GDM1 (cell line): Measurements from ENCODE around the gene UNC13B.

Experiments used
- DNase-seq: peaks from one replicate; lab custom pipeline; 2025; lab: John Stamatoyannopoulos, UW

UNC13B gene

DNA sequence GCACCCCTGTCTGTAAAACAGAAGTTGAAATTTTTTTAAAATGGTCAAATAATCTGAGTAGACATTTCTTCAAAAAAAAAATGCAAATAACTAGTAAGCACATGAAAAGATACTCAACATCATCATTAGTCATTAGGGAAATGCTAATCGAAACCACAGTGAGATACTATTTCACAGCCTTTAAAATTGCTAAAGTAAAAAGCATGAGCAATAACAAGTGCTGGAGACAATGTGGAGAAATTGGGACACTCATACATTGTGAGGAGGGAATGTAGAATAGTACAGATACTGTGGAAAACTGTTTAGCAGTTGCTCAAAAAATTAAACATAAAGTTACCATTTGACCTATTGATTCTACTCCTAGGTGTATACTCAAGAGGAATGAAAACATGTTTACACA is 269.7 kb downstream of the UNC13B start:
- no peak for DNase-seq

DNA sequence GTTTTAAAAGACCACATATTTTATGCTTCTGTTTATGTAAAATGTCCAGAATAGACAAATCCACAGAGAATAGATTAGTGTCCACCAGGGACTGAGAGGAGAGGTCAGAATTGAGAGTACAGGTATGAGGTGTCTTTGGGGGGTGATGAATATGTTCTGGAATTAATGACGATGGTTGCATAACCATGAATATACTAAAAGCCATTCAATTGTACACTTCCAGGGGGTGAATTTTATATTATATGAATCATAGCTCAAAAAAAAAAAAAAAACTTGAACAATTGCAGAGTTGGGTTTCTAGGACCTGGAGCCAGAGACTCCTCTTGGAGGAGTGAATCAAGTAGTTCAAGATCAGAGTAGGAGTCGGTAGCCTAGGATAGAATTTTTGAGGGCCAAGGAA is 270.3 kb downstream of the UNC13B start:
- DNase-seq = no peak

DNA sequence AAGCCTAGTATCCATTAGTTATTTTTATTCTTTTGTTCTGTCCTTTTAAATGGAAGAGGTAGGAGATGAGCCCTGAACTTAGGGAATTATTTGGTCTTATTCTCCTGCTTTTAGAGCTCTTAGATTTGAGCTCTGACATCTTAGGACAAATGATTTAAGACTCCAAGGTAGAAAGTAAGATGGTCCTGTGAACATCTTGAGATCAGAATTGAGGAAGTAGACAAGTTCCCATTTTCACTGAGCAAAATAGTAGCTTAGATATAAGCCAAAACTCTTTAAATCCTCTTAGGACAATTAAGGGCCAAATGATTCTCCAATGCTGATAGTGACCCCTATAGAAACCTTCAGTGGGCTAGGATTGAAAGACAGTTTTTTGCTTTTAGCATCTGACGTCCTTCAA is 275.1 kb downstream of the UNC13B start:
- DNase-seq = no peak

DNA sequence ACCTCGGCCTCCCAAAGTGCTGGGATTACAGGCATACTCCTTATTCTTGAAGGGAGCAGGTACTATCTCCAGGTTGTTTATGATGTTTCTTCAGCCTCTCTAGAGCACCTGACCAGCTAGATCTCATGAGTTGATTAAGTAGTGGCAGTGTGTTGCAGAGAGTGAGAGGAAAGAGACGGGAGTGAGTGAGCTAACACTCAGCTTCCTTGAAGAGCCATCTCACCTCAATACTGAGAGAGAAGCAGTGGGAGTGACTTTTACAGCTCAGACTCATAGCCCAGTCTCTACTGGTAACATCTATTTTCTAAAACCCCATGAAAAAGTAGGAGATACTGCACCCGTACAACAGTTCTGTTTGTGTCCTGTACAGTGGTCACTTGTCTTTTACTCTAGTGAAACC is 284.2 kb downstream of the UNC13B start:
- no peak for DNase-seq

DNA sequence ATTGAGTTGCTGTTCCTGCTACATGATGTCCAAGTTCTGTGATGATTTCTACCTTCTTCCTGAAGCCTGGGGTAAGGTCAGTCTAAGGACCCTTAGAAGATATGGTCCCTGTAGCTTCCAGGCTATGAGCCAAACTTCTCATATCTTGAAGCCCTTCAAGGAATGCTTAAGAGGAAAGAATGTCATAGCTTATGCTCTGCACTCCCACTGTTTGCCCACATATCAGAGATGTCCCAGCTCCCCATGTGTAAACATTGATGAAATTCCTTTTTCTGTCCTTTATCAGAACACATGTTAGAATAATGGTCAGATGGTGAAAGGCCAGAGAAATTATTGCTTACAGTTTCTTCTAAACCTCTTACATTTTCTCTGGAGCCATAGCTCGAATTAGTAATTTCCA is 286.7 kb downstream of the UNC13B start:
- DNase-seq = no peak

DNA sequence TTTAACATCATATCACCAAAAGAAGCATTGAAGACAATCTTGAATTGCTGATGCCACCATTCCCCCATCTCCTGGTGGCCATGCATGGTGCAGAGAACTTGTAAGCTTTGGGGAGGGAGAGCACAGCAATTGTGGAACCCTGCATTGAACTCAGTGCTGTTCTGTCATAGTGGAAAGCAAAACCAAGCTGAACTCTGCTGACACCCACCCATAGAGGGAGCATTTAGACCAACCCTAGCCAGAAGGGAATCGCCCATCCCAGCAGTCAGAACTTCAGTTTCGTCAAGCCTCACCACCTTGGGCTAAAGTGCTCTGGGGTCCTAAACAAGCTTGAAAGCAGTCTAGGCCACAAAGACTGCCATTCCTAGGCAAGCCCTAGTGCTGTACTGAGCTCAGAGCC is 290.7 kb downstream of the UNC13B start:
- no peak for DNase-seq

DNA sequence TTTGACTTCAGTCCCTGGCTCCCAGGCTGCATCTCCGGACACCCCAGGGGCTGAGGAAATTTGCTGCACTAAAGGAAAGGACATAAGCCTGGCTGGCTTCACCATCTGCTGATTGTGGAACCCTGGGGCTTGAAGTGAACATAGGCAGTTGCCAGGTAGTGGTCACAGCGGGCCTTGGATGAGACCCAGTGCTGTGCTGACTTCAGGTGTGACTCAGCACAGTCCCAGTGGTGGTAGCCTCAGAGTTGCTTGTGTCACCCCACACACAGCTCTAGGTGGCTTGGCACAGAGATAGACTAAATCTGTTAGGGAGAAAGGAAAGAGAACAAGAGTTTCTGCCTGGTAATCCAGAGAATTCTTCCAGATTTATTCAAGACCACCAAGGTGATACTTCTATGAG is 292.0 kb downstream of the UNC13B start:
- DNase-seq = no peak
